WERI-Rb-1 (cell line): ENCODE data around the gene CGA.

Experiments used
- DNase-seq: peaks from one replicate; pipeline ENCODE4 v3.0.0-alpha.2; 2020
- H3K27ac ChIP-seq: fragments of 250-450 bp; sonication (Bioruptor Pico); 2 replicates; pipeline ENCODE4 v1.5.1; 2020; ENCODE audit warnings: mild to moderate bottlenecking, moderate library complexity
- H3K27me3 ChIP-seq: fragments of 250-450 bp; sonication (Bioruptor Pico); 2 replicates; pipeline ENCODE4 v1.5.1; 2021; ENCODE audit warnings: mild to moderate bottlenecking, low read depth, moderate library complexity; ENCODE audit not compliant: insufficient read depth, severe bottlenecking
- H3K36me3 ChIP-seq: fragments of 250-450 bp; sonication (Bioruptor Pico); 2 replicates; pipeline ENCODE4 v1.5.1; 2020; ENCODE audit warnings: mild to moderate bottlenecking, moderate library complexity
- H3K4me3 ChIP-seq: 2 replicates; pipeline ENCODE4 v1.5.1; 2011; ENCODE audit warnings: low read depth, mild to moderate bottlenecking, control low read depth, low read length
- H3K9me3 ChIP-seq: fragments of 250-450 bp; sonication (Bioruptor Pico); 2 replicates; pipeline ENCODE4 v1.5.1; 2021; ENCODE audit warnings: mild to moderate bottlenecking, moderate library complexity; ENCODE audit not compliant: severe bottlenecking
- CTCF ChIP-seq: IDR thresholded peaks from 2 replicates; pipeline ENCODE4 v1.5.1; 2011; ENCODE audit warnings: low read depth, mild to moderate bottlenecking, control low read depth, inconsistent platforms, low read length

Gene CGA

GRCh38 chr6:87124074-87124473, 29.2 kb upstream of the CGA start:
- no peak for DNase-seq
- no peak overlapping the region for H3K27ac ChIP-seq
- H3K9me3 ChIP-seq, result no peaks in the 10 kb centered on the region
- H3K27me3 ChIP-seq, result no peaks in the 10 kb centered on the region
- no peaks in the 10 kb centered on the region for H3K36me3 ChIP-seq
- H3K4me3 ChIP-seq, result no peak overlapping the region
- TF ChIP-seq CTCF, result no peak

- no peaks in the 10 kb centered on the region for H3K27me3 ChIP-seq
- H3K9me3 ChIP-seq, result no peaks in the 10 kb centered on the region
- H3K36me3 ChIP-seq, result no peaks in the 10 kb centered on the region
- TF ChIP-seq CTCF, result no peak
- H3K4me3 ChIP-seq, result no peak overlapping the region
- H3K27ac ChIP-seq, result no peak overlapping the region
- DNase-seq, result no peak
Observed at GRCh38 chr6:87122477-87122876, 27.6 kb upstream of the CGA start.

GRCh38 chr6:87118054-87118453, 23.1 kb upstream of the CGA start:
- Histone ChIP-seq H3K9me3 (no peaks in the 10 kb centered on the region), H3K27ac (no peak overlapping the region), H3K36me3 (no peaks in the 10 kb centered on the region), H3K4me3 (no peak overlapping the region), H3K27me3 (no peaks in the 10 kb centered on the region)
- no peak for DNase-seq
- no peak for TF ChIP-seq CTCF

GRCh38 chr6:87116922-87117321, 22.0 kb upstream of the CGA start:
- H3K27me3 ChIP-seq, result no peaks in the 10 kb centered on the region
- no peak for TF ChIP-seq CTCF
- H3K4me3 ChIP-seq, result no peak overlapping the region
- DNase-seq, result no peak
- no peaks in the 10 kb centered on the region for H3K36me3 ChIP-seq
- H3K9me3 ChIP-seq, result no peaks in the 10 kb centered on the region
- no peak overlapping the region for H3K27ac ChIP-seq

GRCh38 chr6:87115402-87116135, 20.7 kb upstream of the CGA start:
- H3K27ac ChIP-seq, result no peak overlapping the region
- no peak overlapping the region for H3K4me3 ChIP-seq

More at GRCh38 chr6:87115402-87116135, 20.7 kb upstream of the CGA start:
- DNase-seq, result no peak
- H3K36me3 ChIP-seq, result no peaks in the 10 kb centered on the region
- no peaks in the 10 kb centered on the region for H3K9me3 ChIP-seq
- no peaks in the 10 kb centered on the region for H3K27me3 ChIP-seq
- TF ChIP-seq CTCF, result no peak
